ENCODE data around the gene KCNH3.

The KCNH3 gene

DNA sequence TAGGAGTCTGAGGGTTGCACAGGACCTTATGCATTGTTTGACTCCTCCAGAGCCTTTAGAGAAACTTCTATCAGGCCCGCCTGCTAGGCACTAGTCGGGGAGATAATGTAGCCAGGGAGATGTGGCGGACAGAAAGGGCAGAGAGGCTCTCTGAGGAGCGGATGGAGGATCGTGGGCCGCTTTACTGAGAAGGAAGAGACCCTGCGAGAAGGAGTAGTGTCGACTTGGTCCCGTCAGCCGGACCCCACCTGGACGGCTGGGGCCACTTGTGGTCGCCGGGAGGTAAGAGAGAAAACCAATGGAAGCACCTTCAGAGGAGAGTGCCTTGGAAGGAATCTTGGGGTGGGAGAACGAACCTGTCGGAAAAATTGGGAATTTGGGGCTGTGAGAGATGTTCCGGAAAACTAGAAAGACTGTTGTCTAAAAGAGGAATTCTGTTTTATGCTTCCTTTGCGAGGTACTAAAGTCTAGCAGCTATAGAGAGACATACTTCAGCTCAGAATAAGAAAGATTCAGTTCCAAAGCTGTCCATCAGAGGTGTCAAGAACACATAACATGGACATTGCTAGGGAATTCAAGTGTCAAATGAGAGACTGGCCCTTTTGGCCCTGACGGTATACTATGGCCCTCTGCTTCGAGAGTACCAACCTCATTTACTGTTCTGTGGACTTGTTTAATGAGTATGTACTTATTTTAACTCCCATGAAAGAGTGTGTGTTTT, 29.8 kb downstream of the KCNH3 start:
- ChIA-PET POLR2A (no interaction called here), CTCF (interaction anchor here (1.0 to 5.2 kb wide), 2 partner anchors 13 to 210 kb away, joined by 5 to 75 read pairs; no protein-coding TSS in a partner anchor)
- TF ChIP-seq, protein P1, sequence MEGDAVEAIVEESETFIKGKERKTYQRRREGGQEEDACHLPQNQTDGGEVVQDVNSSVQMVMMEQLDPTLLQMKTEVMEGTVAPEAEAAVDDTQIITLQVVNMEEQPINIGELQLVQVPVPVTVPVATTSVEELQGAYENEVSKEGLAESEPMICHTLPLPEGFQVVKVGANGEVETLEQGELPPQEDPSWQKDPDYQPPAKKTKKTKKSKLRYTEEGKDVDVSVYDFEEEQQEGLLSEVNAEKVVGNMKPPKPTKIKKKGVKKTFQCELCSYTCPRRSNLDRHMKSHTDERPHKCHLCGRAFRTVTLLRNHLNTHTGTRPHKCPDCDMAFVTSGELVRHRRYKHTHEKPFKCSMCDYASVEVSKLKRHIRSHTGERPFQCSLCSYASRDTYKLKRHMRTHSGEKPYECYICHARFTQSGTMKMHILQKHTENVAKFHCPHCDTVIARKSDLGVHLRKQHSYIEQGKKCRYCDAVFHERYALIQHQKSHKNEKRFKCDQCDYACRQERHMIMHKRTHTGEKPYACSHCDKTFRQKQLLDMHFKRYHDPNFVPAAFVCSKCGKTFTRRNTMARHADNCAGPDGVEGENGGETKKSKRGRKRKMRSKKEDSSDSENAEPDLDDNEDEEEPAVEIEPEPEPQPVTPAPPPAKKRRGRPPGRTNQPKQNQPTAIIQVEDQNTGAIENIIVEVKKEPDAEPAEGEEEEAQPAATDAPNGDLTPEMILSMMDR (IDR thresholded peaks at IDR 0.05; ENCODE audit: insufficient read depth, low read length, missing control alignments): no peak
- no peak for DNase-seq (ENCODE audit: low read depth, low spot score)
- peak overlapping the region; percentile 100 for H3K4me3 ChIP-seq (ENCODE audit: low read depth, low read length)

DNA sequence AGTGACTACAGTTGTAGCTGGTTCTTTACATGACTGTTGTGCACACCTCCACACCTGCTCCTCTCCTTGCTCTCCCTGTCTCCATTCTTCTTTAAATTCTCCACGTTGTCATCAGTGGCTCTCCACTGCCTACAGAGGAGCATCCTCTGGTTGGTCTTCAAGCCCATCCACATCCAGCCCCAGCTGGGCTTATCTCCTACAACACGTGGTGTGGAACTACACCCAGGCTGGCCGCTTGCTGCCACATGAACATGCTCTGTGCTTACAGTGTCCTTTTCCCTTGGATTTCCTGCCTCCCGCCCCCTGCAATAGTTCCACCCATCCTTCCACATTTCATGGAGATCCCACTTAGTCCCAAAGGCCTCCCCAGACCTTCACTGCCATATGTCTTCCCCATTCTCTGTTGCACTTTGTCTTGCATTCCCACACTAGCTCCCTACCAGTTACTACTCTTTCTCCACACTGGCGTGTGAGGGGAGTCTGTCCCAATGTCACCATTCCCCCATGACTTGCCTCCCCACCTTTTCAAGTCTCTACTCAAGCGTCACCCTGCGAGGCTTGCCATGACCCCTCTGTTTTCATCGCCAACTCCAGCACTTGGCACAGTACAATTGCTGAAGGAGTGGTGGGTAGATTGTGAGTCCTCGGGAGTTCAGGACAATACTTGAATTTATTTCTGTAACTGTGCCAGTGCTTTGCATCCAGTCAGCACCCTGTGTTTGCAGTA, 38.9 kb downstream of the KCNH3 start:
- TF ChIP-seq, protein P1 (IDR thresholded peaks at IDR 0.05; ENCODE audit: insufficient read depth, low read length, missing control alignments): no peak
- DNase-seq (ENCODE audit: low read depth, low spot score): no peak
- POLR2A ChIA-PET: no interaction called here
- no peak overlapping the region for H3K4me3 ChIP-seq (ENCODE audit: low read depth, low read length)
- CTCF ChIA-PET: interaction anchor here (1.1 to 12.1 kb wide), 7 partner anchors 26 to 293 kb away, joined by 4 to 176 read pairs (median 12); no protein-coding TSS in a partner anchor

DNA sequence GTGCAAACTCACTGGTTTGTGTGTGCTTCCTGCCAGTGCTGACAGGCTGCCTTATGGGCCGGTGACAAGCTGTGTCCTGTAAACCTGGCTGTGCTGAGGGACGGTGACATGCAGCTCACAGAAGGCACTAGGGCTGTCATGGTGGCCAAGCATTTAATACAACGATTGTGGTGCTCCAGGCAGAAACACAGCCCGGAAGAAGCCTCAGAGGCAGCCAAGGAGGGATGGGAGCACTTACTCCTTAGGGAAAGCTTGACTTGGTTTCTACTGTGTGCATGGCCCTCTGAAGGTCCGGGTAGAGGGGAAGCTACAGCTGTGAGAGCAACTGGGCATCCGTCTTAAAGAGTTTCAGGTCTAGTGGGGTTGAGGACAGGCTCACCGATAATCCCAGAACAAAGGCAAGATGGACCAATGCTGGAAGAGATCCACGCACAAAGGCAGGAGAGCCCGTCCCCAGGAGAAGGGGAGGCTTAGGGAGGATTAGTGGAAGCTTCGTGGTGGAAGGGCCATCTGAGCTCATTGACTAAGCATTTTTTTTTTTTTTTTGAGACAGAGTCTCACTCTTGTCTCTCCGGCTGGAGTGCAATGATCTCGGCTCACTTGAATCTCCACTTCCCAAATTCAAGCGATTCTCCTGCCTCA, 39.8 kb downstream of the KCNH3 start:
- TF ChIP-seq, protein P1 (IDR thresholded peaks at IDR 0.05; ENCODE audit: insufficient read depth, low read length, missing control alignments): no peak
- no peak for DNase-seq (ENCODE audit: low read depth, low spot score)
- H3K4me3 ChIP-seq (ENCODE audit: low read depth, low read length): no peak overlapping the region
- ChIA-PET CTCF (interaction anchor here (0.7 to 12.1 kb wide), 9 partner anchors 13 to 284 kb away, joined by 3 to 176 read pairs (median 12); partner anchors contain the start of gene PRPH), POLR2A (no interaction called here)

DNA sequence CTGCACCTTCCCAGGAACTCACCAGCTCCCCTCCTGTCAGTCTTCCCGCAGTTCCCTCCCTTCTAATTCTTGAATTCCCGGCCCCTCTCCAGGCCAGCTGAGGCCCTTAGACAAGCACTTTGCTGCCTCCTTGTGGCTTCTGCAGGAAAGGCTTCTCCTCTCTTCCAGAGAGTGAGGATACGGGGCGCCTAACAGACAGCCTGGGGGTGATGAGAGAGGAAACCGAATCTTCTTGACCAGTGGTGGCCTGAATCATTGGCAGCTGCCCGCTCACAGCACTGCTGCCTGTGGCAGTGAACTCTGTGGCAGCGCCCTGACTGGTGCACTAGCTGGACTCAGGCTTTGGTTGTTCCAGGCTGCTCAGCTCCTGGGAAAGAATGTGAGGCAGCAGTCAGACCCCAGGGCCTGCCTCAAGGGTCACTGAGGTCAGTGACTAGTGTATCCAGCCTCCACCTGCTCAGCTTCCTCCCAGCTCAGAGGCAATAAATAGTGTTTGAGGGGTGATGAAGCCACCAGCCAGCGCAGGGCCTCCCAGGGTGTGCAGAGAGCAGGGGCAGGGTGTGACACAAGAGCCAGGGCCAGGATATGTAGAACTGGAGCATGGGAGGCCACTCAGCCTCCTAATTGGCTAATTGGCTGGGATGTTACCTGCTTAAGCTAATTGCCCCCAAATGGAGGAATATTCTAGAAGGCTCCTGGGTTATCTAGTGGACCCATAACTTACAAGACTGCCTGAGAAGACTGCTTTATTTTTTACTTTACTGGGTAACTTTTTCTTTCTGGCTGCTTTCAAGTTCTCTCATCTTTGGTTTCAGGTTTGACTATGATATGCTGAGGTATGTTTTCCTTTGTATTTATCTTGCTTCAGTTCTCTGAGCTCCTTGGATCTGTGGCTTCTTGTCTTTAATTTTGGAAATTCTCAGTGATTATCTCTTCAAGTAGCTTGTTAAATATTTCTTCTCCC, 42.0 kb downstream of the KCNH3 start:
- POLR2A ChIA-PET: interaction anchor here (1.5 kb wide), 1 partner anchor 249 kb away, joined by 5 read pairs; no protein-coding TSS in a partner anchor
- TF ChIP-seq, protein P1 (IDR thresholded peaks at IDR 0.05; ENCODE audit: insufficient read depth, low read length, missing control alignments): peak; percentile 93
- no peak overlapping the region for H3K4me3 ChIP-seq (ENCODE audit: low read depth, low read length)
- CTCF ChIA-PET: interaction anchor here (0.5 to 12.1 kb wide), 50 partner anchors 8 to 306 kb away, joined by 3 to 176 read pairs (median 6); partner anchors contain the start of genes C1QL4, DNAJC22, FAM186B and KCNH3
- DNase-seq (ENCODE audit: low read depth, low spot score): peak; percentile 9

DNA sequence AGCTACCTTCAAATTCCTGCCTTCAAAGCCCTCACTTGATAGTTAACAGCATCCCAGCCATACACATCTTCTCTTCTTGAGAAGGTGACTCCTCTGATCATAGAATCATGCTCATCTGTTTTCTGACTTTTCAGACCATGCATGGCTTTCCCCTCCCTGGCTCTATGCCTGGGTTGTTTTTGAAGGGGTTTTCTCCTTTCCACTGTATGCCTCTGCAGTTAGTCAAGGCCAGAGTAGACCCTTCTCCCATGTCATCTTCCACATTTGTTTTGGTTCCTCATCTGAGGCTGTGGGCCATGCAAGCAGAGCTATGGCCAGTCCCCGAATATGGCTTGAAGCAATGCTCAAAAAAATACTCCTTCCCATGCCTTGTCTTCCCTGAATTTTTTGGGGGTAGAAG, 43.4 kb downstream of the KCNH3 start:
- no peak overlapping the region for H3K4me3 ChIP-seq (ENCODE audit: low read depth, low read length)
- TF ChIP-seq, protein P1 (IDR thresholded peaks at IDR 0.05; ENCODE audit: insufficient read depth, low read length, missing control alignments): no peak
- CTCF ChIA-PET: interaction anchor here (0.7 to 12.1 kb wide), 19 partner anchors 7 to 293 kb away, joined by 3 to 176 read pairs (median 16); partner anchors contain the start of genes DNAJC22, FAM186B and MCRS1
- DNase-seq (ENCODE audit: low read depth, low spot score): no peak
- POLR2A ChIA-PET: no interaction called here

Data from AG04449 (cell line).